HCT116 (cell line): ENCODE measurements around the gene SPDYE1. TPM values are rescaled to one million over a fixed set of nuclear protein-coding genes. Genes with fewer than 3 reads are reported as not detected.

Experiments
- ATAC-seq: fragments of 200-7000 bp; cut with Tn5 transposase; 2 replicates; pipeline ENCODE4 v1.9.1; 2020; ENCODE audit warnings: mild to moderate bottlenecking, moderate library complexity
- BruUV-seq: library from RNA; stranded (reverse); fragments of 400-500 nt; replicated peaks from 2 replicates; lab custom pipeline; 2021; lab: Mats Ljungman, UMichigan
- CTCF ChIA-PET: fragments of 300-600 bp; sonication (Branson Sonifier 250); formaldehyde crosslinking; loops from one replicate; lab custom pipeline; 2021; ENCODE audit warnings: antibody characterized with exemption; lab: Charles Lee
- POLR2A ChIA-PET: fragments of 300-600, 350-600 bp; sonication (Branson Sonifier 250); formaldehyde crosslinking; loops from one replicate; lab custom pipeline; 2021; ENCODE audit warnings: antibody characterized with exemption; lab: Charles Lee
- RAD21 ChIA-PET, 2 experiments: fragments of 300-600 bp; sonication (Branson Sonifier 250); formaldehyde crosslinking; loops; one replicate each; lab custom pipeline; 2023; ENCODE audit warnings: low total read pairs in 2 of 2; ENCODE audit not compliant: uncharacterized antibody in 2 of 2, unreplicated experiment in 2 of 2, low non-redundant PET in 1 of 2; lab: Charles Lee
- DNase-seq: peaks from one replicate; pipeline ENCODE4 v3.0.0-alpha.2; 2010; ENCODE audit warnings: low read depth, low spot score
- H2AFZ ChIP-seq: fragments of 200-600 bp; shearing (Covaris generic), sonication (generic); 2 replicates; pipeline ENCODE4 v1.6.1; 2017; ENCODE audit warnings: low read depth, mixed run types, mixed read lengths, antibody characterized with exemption, low read length; ENCODE audit not compliant: poor library complexity, severe bottlenecking
- H3K27ac ChIP-seq: 2 replicates; pipeline ENCODE4 v1.5.1; 2012; ENCODE audit warnings: low read depth, low read length
- H3K27me3 ChIP-seq: fragments of 200-600 bp; sonication (generic); 2 replicates; pipeline ENCODE4 v1.6.1; 2016; ENCODE audit warnings: mixed run types, low read length, mixed read lengths; ENCODE audit not compliant: insufficient read depth
- H3K36me3 ChIP-seq, 2 experiments: fragments of 200-500 bp in 1 of 2; fragments of 200-600 bp in 1 of 2; sonication (Bioruptor generic) in 1 of 2; sonication (generic) in 1 of 2; 2 replicates each; pipeline versions ENCODE4 v1.5.1 to v1.6.1; 2014 to 2016; ENCODE audit warnings: low read length in 2 of 2, inconsistent platforms in 1 of 2, mixed read lengths in 1 of 2, mixed run types in 1 of 2; ENCODE audit not compliant: insufficient read depth in 2 of 2, control insufficient read depth in 1 of 2
- H3K4me1 ChIP-seq, 2 experiments: fragments of 200-600 bp in 1 of 2; sonication (generic) in 1 of 2; 2 replicates each; pipeline versions ENCODE4 v1.5.1 to v1.6.1; 2012 to 2017; ENCODE audit warnings: low read length in 2 of 2, inconsistent platforms in 1 of 2, mild to moderate bottlenecking in 1 of 2, mixed read lengths in 1 of 2, mixed run types in 1 of 2, moderate library complexity in 1 of 2; ENCODE audit not compliant: insufficient read depth in 2 of 2, control insufficient read depth in 1 of 2
- H3K4me2 ChIP-seq: fragments of 200-600 bp; sonication (generic); 2 replicates; pipeline ENCODE4 v1.6.1; 2017; ENCODE audit warnings: mixed run types, low read length, mixed read lengths
- H3K4me3 ChIP-seq, 2 experiments: fragments of 200-600 bp in 1 of 2; sonication (generic) in 1 of 2; replicated peaks in 1 of 2; 2 replicates each; pipeline ENCODE4 v1.5.1; 2011 to 2016; ENCODE audit warnings: low read length in 2 of 2, control low read depth in 1 of 2, low read depth in 1 of 2, mild to moderate bottlenecking in 1 of 2, mixed read lengths in 1 of 2, mixed run types in 1 of 2
- H3K79me2 ChIP-seq: fragments of 200-600 bp; sonication (generic); 2 replicates; pipeline ENCODE4 v1.6.1; 2017; ENCODE audit warnings: mild to moderate bottlenecking, mixed run types, low read length, moderate library complexity, mixed read lengths; ENCODE audit not compliant: insufficient read depth
- H3K9ac ChIP-seq: fragments of 200-600 bp; sonication (generic); 2 replicates; pipeline ENCODE4 v1.6.1; 2016; ENCODE audit warnings: low read length, mixed read lengths
- H3K9me2 ChIP-seq: fragments of 200-600 bp; sonication (generic), shearing (Covaris generic); 2 replicates; pipeline ENCODE4 v1.6.1; 2017; ENCODE audit warnings: mixed run types, mild to moderate bottlenecking, moderate library complexity; ENCODE audit not compliant: insufficient read depth
- H3K9me3 ChIP-seq, 2 experiments: fragments of 200-500 bp in 1 of 2; fragments of 200-600 bp in 1 of 2; sonication (Bioruptor generic) in 1 of 2; sonication (generic) in 1 of 2; 2 replicates each; pipeline ENCODE4 v1.6.1; 2014 to 2017; ENCODE audit warnings: low read length in 2 of 2, mixed read lengths in 2 of 2, inconsistent platforms in 1 of 2, low read depth in 1 of 2, mild to moderate bottlenecking in 1 of 2, mixed run types in 1 of 2, moderate library complexity in 1 of 2; ENCODE audit not compliant: control insufficient read depth in 1 of 2, insufficient read depth in 1 of 2
- H4K20me1 ChIP-seq: fragments of 200-600 bp; sonication (generic), shearing (Covaris generic); 2 replicates; pipeline ENCODE4 v1.6.1; 2017; ENCODE audit warnings: mixed run types, mild to moderate bottlenecking, moderate library complexity; ENCODE audit not compliant: insufficient read depth
- CBX3 ChIP-seq: IDR thresholded peaks from 2 replicates; pipeline ENCODE4 v1.6.1; 2012; ENCODE audit warnings: low read depth
- ELF1 ChIP-seq: IDR thresholded peaks from 2 replicates; pipeline ENCODE4 v1.6.1; 2012; ENCODE audit warnings: low read depth, borderline replicate concordance
- EZH2phosphoT487 ChIP-seq: fragments of 200-600 bp; IDR thresholded peaks from 2 replicates; pipeline ENCODE4 v1.6.1; 2018; ENCODE audit warnings: antibody characterized with exemption, borderline replicate concordance
- JUND ChIP-seq: IDR thresholded peaks from 2 replicates; pipeline ENCODE4 v1.6.1; 2012
- POLR2A ChIP-seq: IDR thresholded peaks from 2 replicates; pipeline ENCODE4 v1.7.0; 2011; ENCODE audit warnings: borderline replicate concordance; ENCODE audit not compliant: insufficient read depth, insufficient read length; ENCODE audit errors: extremely low read depth
- RAD21 ChIP-seq: IDR thresholded peaks from 2 replicates; pipeline ENCODE4 v1.6.1; 2012; ENCODE audit warnings: low read depth, mild to moderate bottlenecking
- SIN3A ChIP-seq: IDR thresholded peaks from 2 replicates; pipeline ENCODE4 v1.6.1; 2012; ENCODE audit warnings: low read depth
- SP1 ChIP-seq: IDR thresholded peaks from 2 replicates; pipeline ENCODE4 v1.6.1; 2012; ENCODE audit warnings: low read depth
- SRF ChIP-seq: IDR thresholded peaks from 2 replicates; pipeline ENCODE4 v1.6.1; 2012; ENCODE audit warnings: low read depth
- YY1 ChIP-seq: IDR thresholded peaks from 2 replicates; pipeline ENCODE4 v1.6.1; 2011; ENCODE audit warnings: low read length, low read depth, moderate library complexity, mild to moderate bottlenecking; ENCODE audit not compliant: insufficient replicate concordance; ENCODE audit errors: extremely low read depth
- ZFX ChIP-seq: fragments of 450-650 bp; IDR thresholded peaks from 2 replicates; pipeline ENCODE4 v1.6.1; 2017
- ZNF274 ChIP-seq: fragments of 200-500 bp; sonication (Bioruptor generic); IDR thresholded peaks from 2 replicates; pipeline ENCODE4 v1.6.1; 2014; ENCODE audit warnings: mild to moderate bottlenecking, low read depth, low read length, inconsistent platforms
- intact Hi-C: fragments of 100-400 bp; cut with micrococcal nuclease; formaldehyde crosslinking; loops from 2 replicates; pipeline ENCODE4 v1.10.0; 2022
- total RNA-seq: library from RNA; stranded (reverse); gene quantifications from one replicate; pipeline ENCODE4 v1.2.1, GENCODE V29; 2021; ENCODE audit not compliant: unreplicated experiment
- TF ChIP-seq, protein P1 (sequence below): IDR thresholded peaks from 2 replicates; pipeline ENCODE4 v1.6.1; 2012; ENCODE audit warnings: low read depth
- TF ChIP-seq, protein P2 (sequence below): IDR thresholded peaks from 2 replicates; pipeline ENCODE4 v1.6.1; 2012
- TF ChIP-seq, protein P3 (sequence below): IDR thresholded peaks from 2 replicates; pipeline ENCODE4 v1.6.1; 2011; ENCODE audit warnings: mild to moderate bottlenecking, low read length, moderate library complexity; ENCODE audit not compliant: insufficient replicate concordance; ENCODE audit errors: extremely low read depth

SPDYE1 gene
- total RNA-seq, 1 experiment from 2014 or later: not detected

DNA sequence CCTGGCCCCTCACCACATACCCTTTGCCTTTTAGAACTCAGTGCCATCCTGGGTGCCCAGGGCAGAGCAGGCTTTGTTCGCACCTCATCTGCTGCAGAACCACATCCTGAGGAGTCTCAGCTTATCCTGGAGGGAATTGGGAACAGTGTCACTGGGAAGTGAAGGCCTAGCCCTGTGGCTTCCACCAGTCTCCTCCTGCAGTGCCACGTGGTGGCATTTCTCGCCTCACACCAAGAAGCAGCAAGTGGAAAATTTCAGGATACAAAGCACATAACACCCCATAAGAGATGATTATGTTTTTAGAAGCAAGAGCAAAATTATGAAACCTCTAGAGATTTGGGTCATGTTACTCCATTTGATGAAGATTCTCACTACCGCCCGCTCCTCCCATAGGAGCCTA is 44.6 kb upstream of the SPDYE1 start:
- BruUV-seq: no TSS peak
- CTCF ChIA-PET: no interaction called here

More for the DNA sequence above, 44.6 kb upstream of the SPDYE1 start:
- ChIA-PET POLR2A (no interaction called here), RAD21 (no interaction called here)
- Histone ChIP-seq H3K4me3 (no peak overlapping the region), H3K36me3 (no peaks in the 10 kb centered on the region), H3K27me3 (no peaks in the 10 kb centered on the region), H3K4me2 (no peak overlapping the region), H3K9me3 (no peaks in the 10 kb centered on the region), H3K79me2 (no peaks in the 10 kb centered on the region), H3K9ac (no peak overlapping the region), H4K20me1 (no peaks in the 10 kb centered on the region), H3K4me1 (no peaks in the 10 kb centered on the region), H3K27ac (no peak overlapping the region), H2AFZ (no peak overlapping the region), H3K9me2 (no peaks in the 10 kb centered on the region)
- intact Hi-C loops: no loop called here
- no peak for ATAC-seq
- no peak for DNase-seq
- TF ChIP-seq EZH2phosphoT487: no peak
- TF ChIP-seq, protein P1, sequence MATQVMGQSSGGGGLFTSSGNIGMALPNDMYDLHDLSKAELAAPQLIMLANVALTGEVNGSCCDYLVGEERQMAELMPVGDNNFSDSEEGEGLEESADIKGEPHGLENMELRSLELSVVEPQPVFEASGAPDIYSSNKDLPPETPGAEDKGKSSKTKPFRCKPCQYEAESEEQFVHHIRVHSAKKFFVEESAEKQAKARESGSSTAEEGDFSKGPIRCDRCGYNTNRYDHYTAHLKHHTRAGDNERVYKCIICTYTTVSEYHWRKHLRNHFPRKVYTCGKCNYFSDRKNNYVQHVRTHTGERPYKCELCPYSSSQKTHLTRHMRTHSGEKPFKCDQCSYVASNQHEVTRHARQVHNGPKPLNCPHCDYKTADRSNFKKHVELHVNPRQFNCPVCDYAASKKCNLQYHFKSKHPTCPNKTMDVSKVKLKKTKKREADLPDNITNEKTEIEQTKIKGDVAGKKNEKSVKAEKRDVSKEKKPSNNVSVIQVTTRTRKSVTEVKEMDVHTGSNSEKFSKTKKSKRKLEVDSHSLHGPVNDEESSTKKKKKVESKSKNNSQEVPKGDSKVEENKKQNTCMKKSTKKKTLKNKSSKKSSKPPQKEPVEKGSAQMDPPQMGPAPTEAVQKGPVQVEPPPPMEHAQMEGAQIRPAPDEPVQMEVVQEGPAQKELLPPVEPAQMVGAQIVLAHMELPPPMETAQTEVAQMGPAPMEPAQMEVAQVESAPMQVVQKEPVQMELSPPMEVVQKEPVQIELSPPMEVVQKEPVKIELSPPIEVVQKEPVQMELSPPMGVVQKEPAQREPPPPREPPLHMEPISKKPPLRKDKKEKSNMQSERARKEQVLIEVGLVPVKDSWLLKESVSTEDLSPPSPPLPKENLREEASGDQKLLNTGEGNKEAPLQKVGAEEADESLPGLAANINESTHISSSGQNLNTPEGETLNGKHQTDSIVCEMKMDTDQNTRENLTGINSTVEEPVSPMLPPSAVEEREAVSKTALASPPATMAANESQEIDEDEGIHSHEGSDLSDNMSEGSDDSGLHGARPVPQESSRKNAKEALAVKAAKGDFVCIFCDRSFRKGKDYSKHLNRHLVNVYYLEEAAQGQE: no peak
- TF ChIP-seq, protein P2, sequence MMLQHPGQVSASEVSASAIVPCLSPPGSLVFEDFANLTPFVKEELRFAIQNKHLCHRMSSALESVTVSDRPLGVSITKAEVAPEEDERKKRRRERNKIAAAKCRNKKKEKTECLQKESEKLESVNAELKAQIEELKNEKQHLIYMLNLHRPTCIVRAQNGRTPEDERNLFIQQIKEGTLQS: no peak
- no peak for TF ChIP-seq ZNF274
- no peak for TF ChIP-seq POLR2A
- no peak for TF ChIP-seq JUND
- TF ChIP-seq, protein P3, sequence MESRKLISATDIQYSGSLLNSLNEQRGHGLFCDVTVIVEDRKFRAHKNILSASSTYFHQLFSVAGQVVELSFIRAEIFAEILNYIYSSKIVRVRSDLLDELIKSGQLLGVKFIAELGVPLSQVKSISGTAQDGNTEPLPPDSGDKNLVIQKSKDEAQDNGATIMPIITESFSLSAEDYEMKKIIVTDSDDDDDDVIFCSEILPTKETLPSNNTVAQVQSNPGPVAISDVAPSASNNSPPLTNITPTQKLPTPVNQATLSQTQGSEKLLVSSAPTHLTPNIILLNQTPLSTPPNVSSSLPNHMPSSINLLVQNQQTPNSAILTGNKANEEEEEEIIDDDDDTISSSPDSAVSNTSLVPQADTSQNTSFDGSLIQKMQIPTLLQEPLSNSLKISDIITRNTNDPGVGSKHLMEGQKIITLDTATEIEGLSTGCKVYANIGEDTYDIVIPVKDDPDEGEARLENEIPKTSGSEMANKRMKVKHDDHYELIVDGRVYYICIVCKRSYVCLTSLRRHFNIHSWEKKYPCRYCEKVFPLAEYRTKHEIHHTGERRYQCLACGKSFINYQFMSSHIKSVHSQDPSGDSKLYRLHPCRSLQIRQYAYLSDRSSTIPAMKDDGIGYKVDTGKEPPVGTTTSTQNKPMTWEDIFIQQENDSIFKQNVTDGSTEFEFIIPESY: no peak
- no peak for TF ChIP-seq CBX3
- no peak for TF ChIP-seq ZFX
- TF ChIP-seq ELF1: no peak
- TF ChIP-seq SIN3A: no peak
- no peak for TF ChIP-seq SP1
- no peak for TF ChIP-seq YY1
- TF ChIP-seq SRF: no peak
- TF ChIP-seq RAD21: no peak
